Measurements from ENCODE around the gene PCP4. TPM values are rescaled to one million over a fixed set of nuclear protein-coding genes. Genes with fewer than 3 reads are reported as not detected.

Gene PCP4
- polyA plus RNA-seq, 3 donors: 8.7 to 14.8 (median 10.2) TPM

DNA sequence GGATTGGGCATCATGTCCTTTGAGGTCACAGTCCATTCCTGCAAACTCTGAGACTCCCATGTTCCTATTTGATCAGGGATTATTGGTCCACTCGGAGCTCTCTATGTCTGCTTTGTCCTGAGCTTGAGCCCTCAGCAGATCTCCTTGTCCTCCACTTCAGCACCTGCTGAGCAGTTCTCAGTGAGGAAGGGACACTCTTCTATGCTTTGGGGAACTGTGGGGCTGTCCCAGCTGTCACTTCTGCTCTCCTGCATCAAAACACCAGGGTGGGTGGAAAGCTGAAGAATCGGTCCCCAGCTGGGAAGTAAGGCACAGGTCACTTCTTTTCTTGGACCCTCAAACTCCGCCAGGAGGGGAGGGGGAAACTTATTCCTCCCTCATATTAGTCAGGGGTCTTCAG lies 99.5 kb downstream of the PCP4 start:
- no peak for DNase-seq

DNA sequence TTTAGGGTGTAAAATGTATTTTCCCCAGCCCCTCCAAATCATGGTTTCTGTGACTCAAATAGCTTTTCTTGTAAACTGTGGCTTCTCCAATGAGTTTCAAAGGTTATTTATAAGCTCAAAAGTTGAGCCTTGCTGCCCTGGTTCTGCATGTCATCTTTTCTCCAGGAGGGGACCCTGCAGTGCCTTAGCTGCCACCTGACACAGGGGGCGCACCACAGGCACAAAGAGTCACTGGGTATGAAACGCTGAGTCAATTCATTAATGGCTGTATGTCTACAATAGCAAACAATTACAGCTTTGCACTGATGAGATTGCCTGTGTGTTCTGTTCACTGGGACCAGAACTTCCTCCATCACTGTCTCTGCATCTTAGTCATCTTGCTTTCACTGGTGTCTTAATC lies 100.8 kb downstream of the PCP4 start:
- no peak for DNase-seq

DNA sequence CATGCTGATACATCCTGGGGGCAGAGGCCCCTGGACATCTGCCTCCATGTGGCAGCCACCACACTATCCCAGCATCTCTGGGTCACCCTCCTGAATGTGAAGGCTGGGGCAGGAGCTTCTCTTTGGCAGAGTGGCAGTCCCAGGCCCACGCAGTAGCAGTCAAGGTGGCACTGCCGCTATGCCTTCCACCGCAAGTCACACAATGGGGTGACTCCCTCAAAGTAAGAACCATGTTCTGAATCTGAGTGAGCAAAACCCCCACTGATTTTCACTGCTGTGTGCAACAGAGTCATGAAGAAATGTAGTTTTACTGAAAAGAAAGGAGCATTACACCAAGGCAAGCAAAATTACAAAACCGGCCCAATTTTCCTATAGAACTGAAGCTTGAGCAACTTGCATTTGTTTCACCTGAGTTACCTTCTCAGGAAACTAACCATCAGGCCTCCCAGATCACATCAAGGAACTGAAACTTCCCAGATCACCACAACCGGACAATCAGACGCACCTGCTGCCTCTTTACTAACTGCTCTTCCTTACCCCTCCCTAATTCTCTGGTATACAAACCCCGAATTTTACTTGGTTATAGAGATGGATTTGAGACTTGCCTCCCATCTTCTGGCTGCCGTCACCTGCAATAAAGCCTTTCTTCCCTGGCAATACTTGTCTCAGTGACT lies 102.6 kb downstream of the PCP4 start:
- no peak for DNase-seq

DNA sequence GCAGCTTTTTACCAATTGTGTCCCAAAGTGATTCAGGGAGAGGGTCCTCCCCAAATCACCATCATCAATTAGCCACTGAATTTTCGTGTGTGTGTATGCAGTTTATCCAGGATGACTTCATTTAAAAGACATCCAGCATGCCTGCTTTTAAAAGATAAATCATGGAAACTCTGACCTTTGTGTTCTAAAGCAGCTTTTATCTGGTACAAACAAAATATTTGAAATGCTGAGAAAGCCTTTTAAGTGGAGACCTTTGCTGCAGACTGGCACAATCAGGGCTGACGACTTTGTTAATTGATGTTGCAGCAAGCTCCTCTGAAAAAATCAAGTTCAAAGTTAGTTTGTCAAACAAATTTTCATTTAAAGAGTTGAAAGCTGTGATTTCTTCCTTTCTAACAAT lies 104.7 kb downstream of the PCP4 start:
- no peak for DNase-seq

DNA sequence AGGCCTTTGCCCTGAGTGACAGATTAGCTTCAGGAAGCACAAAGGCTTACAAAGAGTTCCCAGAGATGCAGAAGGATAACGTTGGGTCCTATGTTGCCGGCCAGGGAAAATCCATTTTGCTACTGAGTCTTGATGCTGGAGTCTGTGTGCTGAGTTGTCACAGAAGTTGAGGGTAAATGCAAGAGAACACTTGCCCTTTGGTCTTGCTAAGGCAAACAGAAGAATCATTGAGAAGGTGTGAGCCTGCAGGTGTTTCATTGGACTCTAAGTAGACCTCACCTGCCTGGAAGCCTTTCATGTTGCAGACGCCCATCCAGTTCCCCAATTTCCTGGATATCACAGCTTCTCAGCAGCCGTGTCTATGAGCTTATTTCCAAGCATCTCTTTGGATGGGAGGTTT lies 105.2 kb downstream of the PCP4 start:
- DNase-seq: no peak

DNA sequence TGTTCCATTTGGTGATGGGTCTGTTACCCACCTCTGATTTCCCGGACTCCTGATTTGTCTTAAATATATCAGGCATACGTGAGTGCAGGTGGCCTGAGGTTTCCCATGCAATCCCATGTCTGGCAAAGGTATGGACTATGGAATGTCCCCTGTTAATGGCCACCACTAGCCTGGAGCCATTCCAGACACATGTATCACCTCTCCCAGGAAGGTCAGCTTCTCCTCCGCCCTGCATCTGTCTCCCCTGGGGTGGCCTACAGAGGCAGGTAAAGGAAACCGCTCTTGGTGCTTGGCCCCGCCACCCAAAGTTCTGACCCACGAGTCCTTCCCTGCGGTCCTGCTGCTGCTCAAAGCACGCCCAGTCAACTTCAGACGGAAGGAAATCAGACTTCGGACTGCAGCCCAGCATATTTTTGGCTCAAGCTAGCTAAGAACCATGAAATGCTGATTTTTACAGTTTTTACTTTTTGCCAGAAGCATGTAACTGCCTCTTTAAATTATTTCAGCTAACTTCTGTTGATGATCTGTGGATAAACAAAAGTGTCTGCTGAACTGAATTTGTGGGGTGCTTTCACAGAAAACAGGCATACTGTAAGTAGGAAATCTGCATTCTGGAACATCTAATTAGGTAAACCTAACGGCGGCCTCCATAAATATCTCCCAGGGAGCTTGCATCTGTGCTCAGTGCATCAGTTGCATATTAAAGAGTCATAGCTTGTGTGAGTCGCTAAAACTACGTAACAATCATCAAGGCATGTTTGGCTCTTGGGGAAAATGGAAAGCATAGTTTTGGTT lies 105.9 kb downstream of the PCP4 start:
- DNase-seq: no peak

DNA sequence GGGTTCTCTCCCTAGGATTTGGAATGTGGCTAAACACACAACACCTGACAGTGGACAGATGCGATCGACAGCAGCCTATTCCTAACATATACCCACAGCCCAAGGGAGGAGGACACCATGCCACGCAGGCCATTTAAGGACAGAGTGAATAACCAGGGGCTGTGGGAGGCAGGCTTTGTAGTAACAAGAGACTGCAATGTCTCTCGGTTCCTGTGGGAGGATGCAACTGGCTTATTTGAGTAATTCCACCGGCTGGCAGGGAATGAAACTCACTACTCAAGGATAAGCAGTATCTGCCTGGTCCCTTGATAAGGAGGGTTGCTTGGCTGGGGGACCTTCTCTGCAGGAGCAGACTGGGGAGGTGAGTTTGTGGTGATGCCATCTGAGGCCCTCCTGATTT lies 109.6 kb downstream of the PCP4 start:
- DNase-seq: peak; percentile 40

Other genes with a start within 250 kb of the PCP4 start
- under 1 TPM; 0.62 to 0.98 (median 0.95) TPM for gene IGSF5, start 122.3 kb upstream of the PCP4 start, polyA plus RNA-seq (ENCODE audit: insufficient read length in 3 of 3)